Transverse colon (tissue), 4 donors: Measurements from ENCODE around the gene ARTN.

Source experiments
- CTCF ChIP-seq, 5 experiments: fragments of 200-600 bp in 3 of 5; fragments of 450-650 bp in 2 of 5; sonication (generic) in 3 of 5; IDR thresholded peaks; 1 replicate in 2 of 5; 2 replicates in 3 of 5; pipeline ENCODE4 v1.5.1; 2016 to 2017; ENCODE audit warnings: antibody characterized with exemption in 5 of 5, inconsistent platforms in 3 of 5, mild to moderate bottlenecking in 2 of 5, moderate library complexity in 1 of 5
- EP300 ChIP-seq: sonication (generic); formaldehyde crosslinking; IDR thresholded peaks from one replicate; pipeline ENCODE4 v1.6.1; 2017; ENCODE audit warnings: antibody characterized with exemption, low read depth
- POLR2AphosphoS5 ChIP-seq, 3 donors: sonication (generic); formaldehyde crosslinking; IDR thresholded peaks; one replicate each; pipeline ENCODE4 v1.6.1; 2016; ENCODE audit warnings: antibody characterized with exemption in 3 of 3

GRCh38 chr1:43930949-43931275, 2.7 kb upstream of the ARTN start:
- TF ChIP-seq CTCF (IDR thresholded peaks at IDR 0.05) (no peak), EP300 (no peak), POLR2AphosphoS5 (IDR thresholded peaks at IDR 0.05) (no peak)
